NCI-H748 treated with DMSO at 0.1 percent for 48 hours (cell line): ENCODE data around the gene ABCB11.
A peak's percentile ranks its signal among the peaks of the same experiment; 100 is the strongest.

Experiments used
- DNase-seq: peaks from one replicate; lab custom pipeline; 2025; lab: John Stamatoyannopoulos, UW

The ABCB11 gene

DNA sequence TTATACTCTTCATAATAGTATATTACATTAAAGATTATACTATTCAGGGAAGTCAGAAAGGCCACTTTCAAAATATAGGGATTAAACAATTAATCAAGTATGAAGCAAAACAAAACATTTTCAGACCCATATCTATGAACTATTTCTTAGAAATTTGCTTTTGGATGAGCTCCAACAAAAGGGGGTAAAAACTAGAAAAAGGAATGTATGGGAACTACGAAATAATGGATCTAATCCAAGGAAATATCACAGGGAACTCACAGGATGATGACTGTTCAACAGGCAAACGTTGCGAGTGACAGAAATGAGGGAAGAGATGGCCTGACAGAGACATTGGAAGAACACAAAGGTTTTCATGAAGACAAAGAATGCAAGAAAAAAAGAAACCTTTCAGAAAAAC, 102.1 kb downstream of the ABCB11 start:
- no peak for DNase-seq

DNA sequence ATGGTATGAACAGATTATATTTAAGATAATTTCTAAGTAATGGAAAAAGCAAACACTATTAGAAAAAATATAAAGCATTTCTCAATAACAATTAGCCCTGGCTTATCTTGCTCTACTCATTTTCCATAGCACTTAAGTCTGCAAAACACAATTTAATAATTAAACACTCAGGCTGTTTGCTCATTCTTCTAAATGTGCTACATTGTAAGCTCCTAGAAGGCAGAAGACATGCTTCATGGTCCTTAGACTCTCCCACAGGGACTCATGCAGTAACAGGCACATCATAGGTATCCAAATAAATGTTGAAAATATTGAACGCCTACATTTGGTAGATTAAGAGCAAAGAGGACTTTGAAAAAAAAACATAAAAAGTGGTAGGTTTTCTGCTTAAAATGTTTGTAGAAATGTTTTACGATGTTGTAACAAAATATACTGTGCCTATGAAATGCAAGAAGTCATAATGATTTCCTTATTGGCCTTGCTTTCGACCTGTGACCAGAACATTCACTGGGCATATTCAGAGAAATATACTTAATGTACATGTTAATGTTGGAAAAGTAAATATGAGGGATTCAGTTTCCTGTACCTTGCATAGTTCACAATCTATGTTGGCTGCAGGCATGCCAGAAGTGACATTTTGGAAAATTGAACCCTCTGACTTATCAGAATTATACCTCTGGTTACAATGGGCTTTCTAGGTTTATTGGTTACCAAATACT, 102.9 kb downstream of the ABCB11 start:
- no peak for DNase-seq

DNA sequence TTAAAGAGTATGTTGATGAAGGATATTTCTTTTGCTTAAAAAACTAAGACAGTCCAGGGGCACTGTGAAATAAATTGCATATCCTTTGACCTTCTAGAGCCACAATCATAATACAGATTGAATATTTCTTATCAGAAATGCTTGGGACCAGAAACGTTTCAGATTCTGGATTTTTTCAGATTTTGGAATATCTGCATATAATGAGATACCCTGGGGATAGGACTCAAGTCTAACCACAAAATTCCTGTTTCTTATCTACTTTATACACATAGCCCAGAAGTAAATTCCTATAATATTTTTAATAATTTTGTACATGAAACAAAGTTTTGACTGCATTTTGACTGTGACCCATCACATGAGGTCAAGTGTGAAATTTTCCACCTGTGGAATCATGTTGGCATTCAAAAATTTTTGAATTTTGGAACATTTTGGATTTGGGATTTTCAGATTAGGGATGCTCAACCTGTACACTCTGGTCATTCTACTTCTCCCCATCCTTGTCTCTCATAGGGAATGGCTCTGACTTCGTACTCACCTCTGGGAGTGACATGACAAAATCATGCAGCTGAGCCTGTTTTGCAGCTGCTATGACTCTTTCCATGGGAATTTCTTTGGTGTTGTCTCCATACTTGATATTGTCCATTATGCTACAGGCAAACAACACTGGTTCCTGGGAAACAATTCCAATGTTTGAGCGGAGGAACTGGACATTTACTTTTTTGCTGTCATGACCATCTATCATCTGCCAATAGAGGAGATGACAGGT, 104.3 kb downstream of the ABCB11 start:
- no peak for DNase-seq

DNA sequence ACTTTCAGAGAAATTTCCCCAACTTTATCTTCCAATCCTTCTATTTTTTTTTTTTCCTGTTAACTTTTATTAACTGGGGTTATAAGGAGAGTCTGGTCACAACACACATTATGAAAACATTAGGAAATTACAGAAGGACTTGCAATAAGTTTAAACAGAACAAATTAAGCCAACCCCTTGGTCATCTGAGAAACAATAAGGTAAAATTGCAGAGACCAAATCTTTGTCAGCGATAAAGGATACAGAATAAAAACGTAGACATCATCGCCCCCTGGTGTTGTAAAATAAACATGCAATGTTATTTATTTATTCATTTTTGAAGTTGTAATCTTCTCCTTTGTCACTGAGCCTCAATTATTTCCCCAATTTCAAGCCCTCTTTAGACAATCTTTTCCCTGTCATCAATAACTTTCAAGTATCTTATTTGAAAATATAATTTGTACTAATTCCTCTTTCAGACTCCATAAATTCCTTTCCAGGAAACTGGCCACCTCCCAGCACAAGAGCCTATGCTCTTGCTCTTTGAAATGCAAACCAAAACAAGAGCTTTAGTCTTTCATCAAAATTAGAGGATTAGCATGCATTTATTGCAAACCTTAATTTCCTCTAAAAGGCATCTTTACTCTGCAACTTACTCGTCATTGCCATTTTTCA, 110.5 kb downstream of the ABCB11 start:
- DNase-seq: peak; percentile 62

DNA sequence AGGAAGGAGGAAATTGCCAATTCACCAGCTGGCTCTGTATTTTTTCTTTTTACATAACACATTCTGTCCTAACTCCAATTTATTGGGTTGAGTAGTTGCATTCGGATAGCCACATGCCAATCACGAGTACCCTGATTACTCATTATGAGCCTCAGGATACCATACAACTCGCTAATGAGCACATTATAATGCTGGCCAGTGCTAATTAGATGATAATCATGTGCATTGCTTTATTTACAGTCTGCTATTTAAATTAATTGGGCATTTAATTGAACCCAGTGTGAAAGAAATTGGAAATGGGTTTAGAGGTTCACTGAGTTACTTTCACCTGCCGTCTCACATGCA, 114.8 kb downstream of the ABCB11 start:
- DNase-seq: no peak

DNA sequence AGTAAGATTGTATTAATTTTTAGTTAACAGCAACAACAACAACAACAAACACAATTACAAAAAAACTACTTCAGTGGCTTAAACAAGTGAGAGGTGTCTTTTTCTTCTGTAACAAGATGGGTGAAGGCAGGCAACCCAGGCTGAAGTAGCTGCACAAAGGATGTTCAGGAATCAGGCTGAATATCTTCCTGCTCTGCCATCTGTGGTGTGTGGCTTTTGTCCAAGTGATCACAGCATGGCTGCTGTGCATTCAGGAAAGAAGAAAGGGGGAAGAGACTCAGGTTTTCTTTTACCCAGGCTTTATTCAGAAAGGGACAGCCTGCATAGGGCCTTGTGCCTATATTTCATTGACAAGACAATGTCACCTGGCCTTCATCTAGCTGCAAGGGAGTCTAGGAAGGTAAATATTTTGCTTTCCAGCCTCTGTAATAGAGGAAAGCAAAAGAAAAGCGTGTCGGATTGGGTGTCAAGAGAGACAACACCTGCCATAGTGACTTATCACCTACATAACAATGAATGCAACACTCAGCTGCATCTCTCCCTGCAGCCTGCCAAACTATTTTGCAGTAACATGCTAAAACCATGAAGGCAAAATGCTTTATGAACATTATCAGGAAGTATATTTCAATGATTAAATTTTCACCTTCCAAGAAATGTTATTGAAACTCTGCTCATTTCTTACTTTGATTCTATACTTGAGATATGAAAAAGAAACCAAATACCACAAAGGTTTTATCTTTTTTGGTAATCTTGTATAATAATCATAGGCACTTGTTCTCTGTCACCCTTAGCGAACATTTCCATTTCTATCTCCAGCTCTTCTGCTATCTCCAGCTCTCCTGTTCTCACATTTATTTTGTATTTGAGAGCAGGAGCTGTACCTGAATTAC, 115.4 kb downstream of the ABCB11 start:
- DNase-seq: no peak

DNA sequence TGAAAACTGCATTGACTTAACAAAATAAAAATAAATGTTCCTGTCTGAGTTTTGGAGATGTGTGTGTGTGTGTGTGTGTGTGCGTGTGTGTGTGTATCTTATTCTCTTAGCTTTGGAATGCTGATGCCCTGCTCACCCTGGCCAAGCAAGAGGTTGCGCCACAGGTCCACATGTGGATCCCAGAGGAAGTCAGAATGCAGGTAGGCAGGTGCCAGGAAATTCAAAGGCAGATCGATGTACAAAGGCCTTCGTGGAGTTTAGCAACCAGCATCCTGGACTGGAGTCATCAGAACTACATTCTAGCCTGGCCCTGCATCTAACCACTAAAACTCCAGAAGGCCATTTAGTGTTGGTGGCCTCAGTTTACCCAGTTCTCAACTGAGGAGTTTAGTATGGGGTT, 117.6 kb downstream of the ABCB11 start:
- DNase-seq: no peak

DNA sequence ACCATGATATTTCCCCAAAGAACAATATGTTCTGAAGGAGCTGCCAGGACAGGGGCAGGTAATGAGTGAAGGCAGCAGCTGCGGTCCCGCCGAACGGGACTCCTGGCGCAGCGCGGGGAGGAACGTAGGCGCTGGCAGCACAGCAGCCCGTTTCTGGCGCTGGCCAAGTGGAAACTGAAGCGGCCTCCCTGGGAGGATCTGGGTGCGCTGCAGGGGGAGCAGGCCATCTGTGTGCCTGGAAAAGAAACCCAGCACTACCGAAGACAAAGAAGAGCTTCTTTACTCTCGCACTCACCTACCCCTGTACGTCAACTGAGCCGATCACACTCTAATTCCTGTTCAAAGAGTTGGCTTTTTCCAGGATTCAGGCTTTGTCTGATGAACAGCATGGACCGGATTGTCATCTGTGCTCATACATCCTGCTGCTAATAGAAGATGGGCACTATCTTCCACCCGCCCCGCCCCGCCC, 118.2 kb downstream of the ABCB11 start:
- DNase-seq: peak; percentile 61

DNA sequence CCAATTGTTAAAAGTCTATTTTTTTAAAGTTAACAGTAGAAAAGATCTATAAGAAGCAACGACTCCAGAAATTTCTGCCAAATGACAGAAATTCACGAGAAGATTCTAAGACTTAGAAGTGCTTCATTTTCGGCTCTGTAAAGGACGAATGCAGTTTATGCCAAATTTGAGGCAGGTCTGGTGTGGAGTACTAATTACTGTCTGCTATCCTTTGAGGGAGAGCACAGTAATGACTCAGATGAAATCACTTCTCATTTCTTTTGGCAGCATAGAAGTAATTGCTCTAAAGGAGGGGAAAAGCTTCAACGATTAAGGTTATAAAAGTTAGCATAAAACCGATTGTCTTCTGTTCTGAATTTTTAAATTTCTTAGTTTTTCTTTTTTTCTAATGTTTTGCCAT, 118.7 kb downstream of the ABCB11 start:
- DNase-seq: no peak

DNA sequence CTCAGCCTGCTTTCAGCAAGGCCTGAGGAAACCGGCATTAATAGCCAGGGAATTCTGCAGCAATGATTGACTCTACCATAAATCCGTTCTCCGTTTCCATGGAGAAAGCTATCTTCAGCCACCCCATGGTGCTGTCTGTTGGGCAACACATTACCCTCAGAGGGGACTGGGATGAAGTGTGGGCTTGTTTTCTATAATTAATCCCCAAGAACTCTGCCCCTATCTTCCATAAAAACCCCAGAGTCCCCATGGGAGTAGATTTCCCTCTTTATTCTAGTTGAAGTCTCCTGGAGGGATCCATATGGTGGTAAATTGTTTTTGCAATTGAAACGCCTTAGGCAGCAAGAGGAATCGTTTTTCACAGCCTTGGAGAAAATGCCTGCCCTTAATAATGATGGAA, 120.8 kb downstream of the ABCB11 start:
- no peak for DNase-seq

DNA sequence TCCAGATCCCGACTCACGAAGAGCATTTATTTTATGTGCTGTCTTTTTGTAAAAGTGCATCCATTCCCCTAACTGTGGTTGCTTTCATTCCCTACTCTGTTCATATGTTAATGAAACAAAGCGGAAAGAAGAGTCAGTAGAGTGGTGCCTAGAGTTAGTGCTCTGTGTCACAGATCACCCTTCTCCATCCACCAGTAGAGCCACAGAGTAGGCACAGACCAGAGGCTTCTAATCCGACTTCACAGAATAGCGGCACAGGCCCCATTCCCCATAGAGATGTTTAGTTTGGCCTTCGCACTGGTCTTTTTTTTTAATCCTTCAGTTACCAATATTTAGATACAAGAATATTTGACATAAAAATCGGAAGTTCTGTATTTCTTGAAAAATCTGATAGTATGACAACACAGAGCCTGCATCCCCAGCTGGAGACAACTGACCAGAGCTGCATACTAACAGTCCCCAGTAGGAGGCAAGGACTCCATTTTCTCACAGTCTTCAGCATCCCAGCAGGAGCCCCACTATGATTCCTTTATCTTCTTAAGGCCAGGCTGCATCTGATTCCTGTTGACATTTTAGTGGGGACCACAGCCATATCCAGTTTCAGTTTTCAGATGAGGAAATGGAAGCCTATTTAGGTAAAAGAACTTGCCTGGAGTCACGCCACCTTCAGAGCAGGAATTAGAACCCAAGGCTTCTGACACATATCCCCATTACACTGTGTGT, 123.0 kb downstream of the ABCB11 start:
- DNase-seq: no peak

DNA sequence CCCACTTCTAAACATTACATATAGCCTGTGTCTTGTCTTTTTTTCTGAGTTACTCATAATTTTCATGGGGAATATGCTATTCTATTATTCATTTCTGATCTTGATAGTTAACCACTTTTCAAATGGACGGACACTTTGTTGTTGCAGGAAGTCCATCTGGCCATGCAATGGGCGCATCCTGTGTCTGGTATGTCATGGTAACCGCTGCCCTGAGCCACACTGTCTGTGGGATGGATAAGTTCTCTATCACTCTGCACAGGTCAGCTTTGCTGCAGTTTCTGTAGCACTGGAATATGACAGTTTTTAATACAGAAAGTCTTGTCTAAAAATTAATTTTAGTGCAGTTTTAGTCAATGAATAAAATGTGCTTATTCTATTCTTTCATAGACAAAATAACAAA, 126.8 kb downstream of the ABCB11 start:
- DNase-seq: no peak

DNA sequence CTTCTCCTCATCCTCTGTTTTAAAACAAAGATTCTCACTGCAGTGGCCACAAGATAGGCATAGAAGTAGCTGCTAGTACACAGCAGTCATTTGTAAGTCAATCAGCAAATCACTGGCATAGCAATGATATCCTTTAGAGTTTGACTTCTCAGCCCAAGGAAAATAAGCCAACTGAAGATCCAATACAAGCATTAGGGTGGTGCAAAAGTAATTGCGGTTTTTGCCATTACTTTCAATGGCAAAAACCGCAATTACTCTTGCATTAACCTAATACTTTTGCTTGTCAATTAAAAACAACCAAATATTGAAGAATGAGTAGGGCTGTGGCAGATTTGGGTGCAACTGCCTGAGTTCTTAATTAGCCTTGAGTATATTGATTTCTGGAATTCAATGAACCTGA, 127.2 kb downstream of the ABCB11 start:
- DNase-seq: no peak

DNA sequence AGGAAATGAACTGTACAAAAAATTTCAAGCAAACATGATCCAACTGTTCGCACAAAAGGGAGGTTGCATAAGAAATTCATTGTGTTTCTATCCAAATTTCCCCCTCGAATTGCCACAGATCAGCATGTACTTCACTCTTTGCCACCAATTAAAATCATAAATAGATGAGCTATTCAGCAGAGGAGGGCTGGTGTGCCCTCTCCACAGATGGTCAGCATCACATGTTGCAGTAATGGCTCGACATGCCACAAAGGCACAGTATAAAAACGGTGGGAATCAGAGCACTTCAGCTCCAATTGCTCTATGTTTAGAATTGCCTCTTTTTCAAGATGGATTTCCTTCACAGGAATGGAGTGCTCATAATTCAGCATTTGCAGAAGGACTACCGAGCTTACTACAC, 130.1 kb downstream of the ABCB11 start, which contains the start of gene G6PC2:
G6PC2 (plus strand) TSS at position 289 of the 400 bp plus-strand sequence; CDS start at position 330, 41 bp downstream.
- no peak for DNase-seq

DNA sequence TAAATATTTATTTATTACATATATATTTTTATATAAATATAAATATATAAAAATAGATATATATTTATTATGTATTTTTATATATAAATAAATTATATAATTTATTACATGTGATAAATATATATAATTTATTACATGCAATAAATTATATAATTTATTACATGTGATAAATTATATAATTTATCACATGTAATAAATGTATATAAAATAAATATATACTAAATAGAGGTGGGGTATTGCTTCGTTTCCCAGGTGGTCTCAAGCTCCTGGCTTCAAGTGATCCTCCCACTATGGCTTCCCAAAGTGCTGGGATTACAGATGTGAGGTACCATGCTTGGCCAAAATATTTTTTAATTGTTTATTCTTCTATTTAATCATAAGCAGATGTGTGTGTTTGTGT, 133.7 kb downstream of the ABCB11 start:
- no peak for DNase-seq

DNA sequence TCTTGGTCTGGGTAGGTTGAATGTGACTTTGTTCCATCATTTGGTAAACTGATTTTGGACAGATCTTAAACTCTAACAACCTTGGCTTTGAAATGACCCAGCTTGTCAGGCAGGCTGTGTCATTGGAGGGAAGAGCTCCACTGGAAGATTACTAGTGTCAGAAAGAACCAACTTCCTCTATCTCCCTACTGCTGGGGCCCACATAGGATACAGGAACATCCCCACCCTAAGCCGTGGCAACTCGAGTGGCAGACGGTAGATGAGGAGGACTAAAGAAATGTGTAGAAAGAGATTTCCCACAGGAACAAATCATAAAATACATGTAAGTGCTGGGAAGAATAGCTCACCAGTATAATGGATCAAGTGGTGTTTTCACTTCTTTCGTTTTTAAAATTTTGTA, 134.3 kb downstream of the ABCB11 start:
- DNase-seq: no peak

DNA sequence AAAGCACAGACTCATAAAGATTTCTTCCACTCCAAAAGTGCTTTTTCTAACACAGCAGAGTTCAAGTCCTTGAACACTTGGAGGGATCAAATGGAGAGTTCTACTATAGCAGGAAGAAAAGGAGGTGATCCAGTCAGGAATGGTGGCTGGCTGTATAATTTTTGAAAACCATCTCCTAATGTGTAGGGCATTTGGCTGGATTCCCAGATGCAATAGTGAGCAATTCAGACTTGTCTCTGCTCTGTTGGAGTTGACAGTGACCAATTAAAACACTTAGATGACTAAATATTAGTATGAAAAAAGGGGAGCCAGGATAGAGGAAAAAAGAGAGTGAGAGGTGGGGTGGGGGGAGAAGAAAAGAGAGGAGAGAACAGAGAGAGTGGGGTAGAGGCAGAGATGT, 135.4 kb downstream of the ABCB11 start:
- no peak for DNase-seq

DNA sequence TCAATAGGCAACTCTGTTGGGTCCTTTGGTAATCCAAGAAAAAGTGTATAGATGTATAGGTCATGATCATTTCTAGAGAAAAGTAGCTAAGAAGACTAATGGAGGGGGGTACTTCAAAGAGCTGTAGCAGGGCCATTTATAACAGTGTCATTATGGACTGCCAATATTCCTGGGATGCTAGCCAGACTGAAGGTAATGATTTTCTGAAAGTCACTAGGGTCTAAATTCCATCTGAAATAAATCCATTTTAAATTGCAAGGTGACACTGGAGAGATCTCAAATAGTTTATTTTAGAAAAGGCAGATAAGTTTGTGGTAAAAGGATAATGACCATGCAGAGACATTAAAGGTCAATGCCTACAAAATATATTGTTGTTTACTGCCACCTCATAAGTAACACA, 136.4 kb downstream of the ABCB11 start:
- DNase-seq: no peak

DNA sequence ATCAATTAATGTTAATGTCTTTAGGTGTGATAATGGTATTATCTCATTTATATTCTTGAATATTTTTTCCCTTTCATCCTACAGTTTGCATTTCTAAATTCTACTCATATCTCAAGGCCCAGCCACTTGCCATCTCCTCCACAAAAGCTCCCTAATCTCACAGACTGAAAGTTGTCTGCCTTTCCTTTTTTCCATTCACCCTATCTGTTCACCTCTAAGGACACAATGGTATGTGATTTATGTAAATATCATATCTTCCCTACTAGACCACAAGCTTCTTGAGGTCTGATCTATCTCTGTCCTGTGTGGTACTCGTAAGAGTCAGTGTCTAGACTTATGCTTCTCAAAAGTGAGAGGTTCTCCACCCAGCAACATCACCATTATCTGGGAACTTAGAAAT, 137.0 kb downstream of the ABCB11 start:
- DNase-seq: no peak

DNA sequence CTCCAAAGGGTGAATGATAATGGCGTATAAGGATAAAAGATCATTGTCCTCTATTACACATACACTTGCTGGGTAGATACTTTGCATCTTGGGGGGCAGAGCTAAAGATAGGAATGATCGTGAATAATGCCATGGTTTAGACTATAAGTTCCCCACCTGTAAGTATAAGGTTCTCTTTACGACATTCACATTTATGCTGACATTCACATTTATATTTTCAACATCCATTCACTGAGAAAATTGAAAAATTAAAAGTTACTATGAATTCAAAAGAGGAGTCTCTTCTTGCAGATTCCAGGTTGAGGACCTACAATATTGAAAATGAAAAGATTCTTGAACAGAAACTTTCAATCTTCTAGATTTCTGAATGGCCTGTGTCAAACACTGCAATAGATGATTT, 138.8 kb downstream of the ABCB11 start:
- DNase-seq: no peak

DNA sequence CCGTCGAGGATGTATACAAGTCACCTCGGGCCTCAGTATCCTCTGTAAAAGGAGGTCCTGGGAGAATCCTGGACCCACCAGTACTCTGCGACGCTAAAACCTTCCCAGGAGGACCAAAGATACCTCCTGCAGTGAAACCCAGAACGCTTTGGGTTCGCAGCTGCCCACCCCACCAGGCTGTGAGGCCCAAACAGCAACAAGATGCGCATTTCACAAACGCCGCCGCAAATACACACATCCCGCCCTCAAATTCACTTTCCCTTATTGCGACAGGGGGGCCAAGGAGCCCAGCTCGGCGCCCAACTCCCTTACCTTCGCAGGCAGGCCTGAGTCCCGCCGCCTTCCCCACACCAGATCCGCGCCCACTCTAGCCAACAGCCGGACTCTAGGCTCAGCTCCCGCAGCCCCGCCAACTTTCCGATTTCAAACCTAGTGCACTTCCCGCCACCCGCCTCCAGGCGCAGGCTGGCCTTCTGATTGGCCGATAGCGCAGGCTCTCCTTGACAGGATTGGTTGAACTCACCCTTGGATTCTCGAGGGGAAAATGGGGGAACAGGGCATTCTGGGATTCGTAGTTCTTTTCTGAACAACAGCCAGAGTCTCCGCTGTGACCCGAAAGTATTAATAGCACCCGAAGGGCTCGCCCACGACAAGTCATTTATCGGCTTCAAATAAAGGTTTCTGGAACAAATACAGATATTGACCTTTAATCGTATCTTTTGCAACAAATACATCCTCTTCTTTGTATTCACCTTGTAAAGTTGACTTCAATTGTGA, 140.9 kb downstream of the ABCB11 start, which contains the start of gene SPC25:
SPC25 (minus strand) TSS at position 425 of the 777 bp plus-strand sequence. CDS start 911 bp downstream, outside the sequence.
- peak; percentile 93 for DNase-seq
